NK-92 treated with Interleukin-12 subunit alpha and Interleukin-12 subunit beta, amount 100 ng/mL, for 24 hours (cell line): Measurements from ENCODE around the gene METTL25B.

Source experiments
- DNase-seq: peaks from one replicate; lab custom pipeline; 2025; lab: John Stamatoyannopoulos, UW

The METTL25B gene

GRCh38 chr1:156700736-156701531 lies 27.3 kb upstream of the METTL25B start:
- DNase-seq, result no peak

DNA sequence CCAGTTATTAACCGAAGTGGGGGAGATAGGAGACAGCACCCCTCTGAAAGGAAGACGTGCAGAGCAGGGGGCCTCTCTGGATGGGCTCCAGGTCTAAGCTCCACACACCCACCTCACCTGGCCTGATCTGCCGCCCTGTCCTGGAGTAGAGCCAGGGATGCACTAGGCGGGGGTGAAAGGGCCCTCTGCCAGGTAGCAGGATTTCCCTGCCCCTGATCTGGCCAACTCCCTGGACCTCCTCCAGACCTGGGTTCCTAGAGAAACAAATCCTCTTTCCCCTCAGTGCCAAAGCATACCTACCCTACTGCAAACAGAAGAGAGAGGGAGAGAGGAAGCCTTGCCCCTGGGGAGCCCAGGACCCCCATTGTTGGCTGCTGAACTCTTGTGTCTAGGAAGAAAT lies 24.9 kb upstream of the METTL25B start:
- DNase-seq, result no peak

GRCh38 chr1:156703741-156704140 lies 24.5 kb upstream of the METTL25B start:
- no peak for DNase-seq

DNA sequence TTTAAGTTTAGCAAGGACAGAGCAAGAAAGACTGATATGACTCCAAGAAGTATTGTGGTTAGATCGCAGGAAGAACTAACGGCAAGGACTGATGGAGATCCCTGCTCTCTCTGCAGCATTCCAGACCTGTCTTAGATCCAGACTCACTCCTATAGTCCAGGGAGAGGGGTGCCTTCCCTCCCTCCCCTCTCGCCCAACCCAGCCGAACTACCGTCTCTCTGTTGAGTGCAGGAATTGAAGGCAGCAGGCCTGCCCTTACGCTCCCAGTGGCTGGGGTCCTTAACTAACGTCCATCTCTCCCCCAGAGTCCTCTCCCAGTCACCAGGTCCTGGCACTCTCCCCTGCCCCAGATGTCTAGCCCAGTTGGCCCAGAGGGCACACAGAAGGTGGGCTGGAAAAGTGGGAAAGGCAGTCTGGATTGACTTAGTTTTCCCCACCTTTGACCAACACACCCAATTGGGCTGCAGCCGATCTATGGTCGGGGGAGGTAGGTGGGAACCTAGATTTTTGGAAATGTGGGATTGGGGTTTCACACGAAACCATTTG lies 24.0 kb upstream of the METTL25B start:
- DNase-seq, result no peak

DNA sequence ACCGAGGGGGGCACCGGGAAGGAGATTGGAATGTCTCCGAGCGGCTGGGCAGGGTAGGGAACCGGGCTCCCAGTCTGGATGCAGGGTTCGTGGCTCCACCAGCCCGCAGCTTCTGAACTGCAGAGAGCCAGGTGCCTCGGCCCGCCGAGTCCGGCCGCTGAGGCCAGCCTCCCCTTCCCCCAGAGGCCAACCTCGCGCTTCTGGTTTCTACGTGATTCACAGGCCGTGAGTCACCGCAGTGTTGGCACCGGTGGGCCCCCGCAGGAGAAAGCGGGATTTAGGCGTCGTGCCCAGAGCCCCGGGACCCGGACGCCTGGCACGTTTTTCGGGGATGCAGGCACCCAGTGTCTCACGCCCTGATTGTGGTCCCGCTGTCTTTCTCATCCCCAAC lies 23.3 kb upstream of the METTL25B start:
- DNase-seq, result no peak

DNA sequence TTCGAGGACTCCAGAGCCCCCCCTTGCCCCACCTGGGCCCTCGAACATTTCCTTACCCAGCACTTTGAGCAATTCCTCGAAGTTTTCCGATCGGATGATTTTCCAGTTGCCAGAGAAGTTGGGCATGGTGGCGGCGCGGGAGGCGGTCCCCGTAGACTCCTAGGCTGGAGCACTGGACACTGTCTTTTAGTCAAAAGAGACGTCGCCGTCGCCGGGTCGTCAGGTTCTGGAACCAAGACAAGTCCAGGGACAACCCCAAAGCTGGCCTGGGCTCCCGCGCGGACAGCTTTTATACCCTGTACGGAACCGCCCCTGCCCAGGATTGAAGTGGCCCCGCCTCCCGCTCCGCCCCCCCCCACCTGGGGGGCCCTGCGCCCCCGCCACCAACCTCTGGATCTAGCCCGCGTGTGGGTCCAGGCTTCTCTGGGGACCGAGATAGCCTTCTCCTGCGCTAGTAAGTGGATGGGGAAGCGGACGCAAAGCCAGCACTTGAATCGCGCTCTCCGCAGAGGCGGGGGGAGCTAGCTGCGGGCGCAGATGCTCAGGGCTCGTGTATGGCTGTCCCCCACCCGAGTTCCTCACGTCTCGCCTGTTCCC lies 22.9 kb upstream of the METTL25B start, which contains the start of gene CRABP2:
TSS of gene CRABP2 (minus strand) at position 263 of the 597 bp plus-strand sequence. CDS start at position 126, 137 bp downstream.
- no peak for DNase-seq

- DNase-seq, result no peak
Observed at GRCh38 chr1:156705918-156706656, 22.2 kb upstream of the METTL25B start.

- DNase-seq, result no peak
Observed at GRCh38 chr1:156706657-156707416, 21.4 kb upstream of the METTL25B start.

DNA sequence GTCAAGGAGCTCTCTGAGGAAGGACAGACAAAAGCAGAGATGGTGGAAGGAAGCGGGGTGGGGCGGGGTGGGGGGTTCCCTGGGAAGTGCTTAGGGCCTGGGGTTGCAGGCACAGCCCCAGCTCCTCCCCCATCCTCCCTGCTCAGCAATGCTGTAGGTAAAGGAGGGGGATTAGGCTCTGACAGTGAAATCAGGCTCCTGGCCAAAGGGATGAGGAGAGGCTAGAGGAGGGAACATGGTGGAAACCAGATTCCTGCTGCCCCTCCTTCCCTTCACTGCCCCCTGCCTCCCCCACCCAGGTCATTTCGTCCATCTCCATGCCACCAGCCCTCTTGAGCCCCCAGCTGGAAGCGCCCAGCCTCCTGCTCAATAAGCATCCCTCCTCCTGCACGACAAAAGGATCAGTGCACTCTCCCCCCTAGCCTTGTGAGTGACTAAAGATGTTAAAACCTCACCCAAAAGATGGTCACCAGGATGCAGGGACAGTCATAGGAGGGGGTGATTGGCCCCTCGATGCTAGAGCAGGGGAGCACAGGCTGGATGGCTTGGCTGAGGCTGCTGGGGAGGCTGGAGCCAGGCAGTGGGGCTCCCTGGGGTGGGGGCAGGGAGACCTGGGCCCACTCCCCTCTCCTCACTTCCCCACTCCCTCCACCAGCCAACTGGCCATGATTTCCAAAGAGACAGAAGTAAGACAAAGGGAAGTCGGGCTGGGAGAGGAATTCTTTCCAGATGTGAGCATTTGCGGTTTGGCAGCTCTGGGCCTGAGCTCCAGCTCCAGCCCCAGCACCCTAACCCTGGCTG lies 20.7 kb upstream of the METTL25B start:
- DNase-seq, result no peak

DNA sequence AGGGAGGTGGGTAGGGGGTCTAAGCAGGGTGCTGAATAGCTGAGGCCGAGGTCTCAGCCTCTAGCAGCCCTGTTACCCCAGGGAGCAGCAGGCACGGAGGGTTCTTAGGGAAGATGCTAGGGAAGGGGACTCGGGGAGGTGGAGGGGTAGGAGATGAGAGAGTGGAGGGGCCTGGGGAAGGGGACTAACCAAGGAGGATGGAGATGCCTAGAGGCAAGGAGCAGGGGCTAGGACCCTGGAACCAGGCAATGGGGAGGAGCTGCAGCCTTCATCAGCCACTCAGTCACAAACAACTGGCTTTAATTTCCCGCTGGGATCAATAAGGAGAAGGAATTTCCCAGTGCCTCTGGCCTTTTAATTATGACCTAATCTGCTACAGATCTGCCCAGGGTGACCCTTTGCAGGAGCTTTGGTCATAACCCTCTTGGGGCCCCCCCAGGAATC lies 20.0 kb upstream of the METTL25B start:
- no peak for DNase-seq

- DNase-seq, result no peak
Observed at GRCh38 chr1:156709031-156709430, 19.2 kb upstream of the METTL25B start.

DNA sequence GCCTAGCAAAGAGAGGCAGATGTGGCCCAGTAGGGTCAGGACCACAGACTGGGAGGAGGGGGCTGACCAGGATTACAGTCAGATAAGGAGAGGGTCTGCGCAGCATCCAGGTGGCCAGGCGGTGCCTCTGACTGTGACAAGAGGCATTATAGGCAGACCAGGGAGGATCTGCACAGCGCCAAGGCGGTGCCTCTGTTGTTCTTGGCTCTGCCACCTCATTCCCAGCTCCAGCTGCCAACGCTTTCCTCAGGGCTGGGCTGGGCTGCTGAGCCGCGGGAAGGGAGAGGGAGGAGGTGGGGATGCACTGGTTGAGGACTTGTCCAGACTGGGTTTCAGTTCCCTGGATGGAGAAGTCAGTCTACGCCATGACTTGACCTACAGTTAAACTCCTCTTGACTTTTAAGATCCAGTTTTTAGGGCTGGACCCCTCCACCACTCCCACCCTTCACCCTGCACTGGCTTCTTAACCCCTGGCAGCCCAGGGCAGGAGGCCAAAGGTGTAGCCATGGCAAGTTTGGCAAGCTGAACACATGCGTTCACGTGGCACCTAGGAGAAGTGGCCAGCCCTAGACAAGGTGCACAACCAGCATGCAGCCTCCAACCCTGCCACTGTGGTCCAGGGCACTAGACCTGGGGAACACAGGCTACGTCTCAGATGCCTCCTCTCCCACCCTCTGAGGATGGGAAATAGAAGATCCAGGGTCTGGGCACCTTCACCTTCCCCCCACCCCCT lies 18.3 kb upstream of the METTL25B start:
- DNase-seq, result no peak

- no peak for DNase-seq
Observed at GRCh38 chr1:156711011-156711817, 17.1 kb upstream of the METTL25B start.

DNA sequence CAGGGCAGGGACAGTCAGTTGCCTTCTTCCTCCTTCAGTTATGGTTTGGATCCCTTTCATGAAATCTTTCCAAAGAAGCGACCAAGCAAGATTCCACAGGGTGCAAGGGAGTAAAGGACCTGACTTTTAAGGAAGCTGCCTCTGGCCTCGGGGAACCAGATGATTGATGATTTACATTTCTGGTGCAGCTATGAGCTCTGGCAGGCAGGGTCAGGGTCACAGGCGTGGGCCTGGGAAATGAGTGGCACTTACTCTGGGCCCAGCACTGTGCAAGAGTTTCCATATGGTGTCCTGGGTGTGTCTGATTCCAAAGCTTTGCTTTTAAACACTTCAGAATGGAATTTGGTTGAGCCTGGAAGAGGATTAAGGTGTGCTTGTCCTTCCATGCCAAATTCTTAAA lies 15.6 kb upstream of the METTL25B start:
- no peak for DNase-seq

DNA sequence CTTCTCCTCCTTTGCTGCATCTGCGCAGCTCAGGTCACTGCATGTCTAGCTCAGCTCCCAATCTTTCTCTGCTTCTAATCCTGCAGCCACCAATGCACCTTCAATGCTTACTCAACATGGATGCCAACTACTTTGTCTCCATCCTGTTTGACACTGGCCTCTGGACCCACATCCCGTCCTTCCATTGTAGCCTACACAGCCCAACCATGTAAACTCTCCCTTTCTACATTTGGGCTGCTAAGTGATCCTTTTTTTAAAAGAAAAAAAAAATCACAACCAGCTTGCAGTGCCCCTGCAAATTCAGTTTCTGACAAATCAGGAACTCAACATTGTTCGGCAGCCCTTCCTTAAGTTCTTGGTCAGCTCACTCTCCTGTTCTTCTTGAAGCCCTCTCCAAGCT lies 13.4 kb upstream of the METTL25B start:
- DNase-seq, result no peak

DNA sequence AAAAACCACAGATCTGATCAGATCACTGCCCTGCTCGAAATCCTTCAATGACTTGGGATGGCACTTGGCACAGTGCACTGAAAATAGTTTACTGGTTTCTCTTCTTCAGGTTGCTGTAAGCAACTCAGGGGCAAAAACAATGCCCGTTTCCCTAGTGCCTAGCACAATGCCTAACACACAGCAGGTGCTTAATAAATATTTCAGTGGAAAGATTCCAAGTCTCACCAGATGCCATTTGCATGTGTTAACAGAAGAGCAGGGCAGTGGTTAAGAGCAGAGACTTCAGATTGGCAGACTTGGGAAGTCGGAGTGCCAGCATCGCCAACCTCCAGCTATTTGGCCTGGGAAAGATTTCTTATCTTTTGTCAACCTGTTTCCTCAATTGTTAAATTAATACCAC lies 10.9 kb upstream of the METTL25B start:
- DNase-seq, result no peak

DNA sequence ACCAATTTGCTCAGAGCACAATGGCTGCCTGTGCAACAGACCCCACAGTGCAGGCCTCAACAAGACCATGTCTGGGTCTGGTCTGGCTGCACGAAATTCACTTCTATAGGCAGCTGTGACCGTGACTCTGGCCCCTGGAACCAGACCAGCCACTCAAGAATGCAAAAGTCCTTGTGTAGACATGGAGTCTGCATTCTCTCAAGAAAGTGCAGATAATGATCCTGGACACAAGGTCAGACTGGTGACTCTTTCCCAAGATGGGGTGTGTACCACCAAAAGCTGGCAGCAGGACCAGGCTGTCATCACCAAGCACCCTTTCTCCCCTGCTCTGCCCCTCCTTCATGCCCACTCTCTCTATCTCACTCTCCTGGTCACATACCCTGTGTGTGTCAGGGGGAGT lies 7.1 kb upstream of the METTL25B start:
- DNase-seq, result no peak

DNA sequence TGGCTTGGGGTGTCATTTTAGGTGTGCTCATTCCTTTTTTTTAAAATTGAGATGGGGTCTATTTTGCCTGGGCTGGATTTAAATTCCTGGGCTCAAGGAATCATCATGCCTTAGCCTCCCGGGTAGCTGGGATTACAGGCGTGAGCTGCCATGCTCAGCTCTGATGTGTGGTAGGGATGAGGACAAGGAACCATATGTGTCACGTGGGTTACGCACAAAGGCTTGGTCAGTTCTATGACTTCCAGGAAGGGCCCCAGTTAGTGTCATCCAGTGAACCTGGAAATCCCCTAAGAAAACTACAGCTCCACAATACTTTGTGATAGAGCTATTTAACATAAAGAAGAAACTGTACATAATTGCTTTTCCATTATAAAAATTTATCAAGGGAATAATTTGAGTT lies 6.7 kb upstream of the METTL25B start:
- DNase-seq, result no peak

GRCh38 chr1:156725683-156726280 lies 2.5 kb upstream of the METTL25B start:
- peak; percentile 65 for DNase-seq
